ENCODE data around the gene PYM1.
A peak's percentile ranks its signal among the peaks of the same experiment; 100 is the strongest.

Gene PYM1

GRCh38 chr12:55963760-55964159, 36.1 kb upstream of the PYM1 start:
- Histone ChIP-seq H4K8ac (ENCODE audit: low read depth, low read length) (no peak overlapping the region), H2BK120ac (ENCODE audit: insufficient read depth, low read length, poor library complexity) (no peak overlapping the region), H3K36me3 (ENCODE audit: control insufficient read depth in 1 of 2, insufficient read depth in 2 of 2, low read length in 2 of 2) (peaks cover 2 to 3% of the 10 kb centered on the region in 2 experiments), H3K79me2 (ENCODE audit: control insufficient read depth, insufficient read depth, low read length, poor library complexity) (peaks cover 16% of the 10 kb centered on the region), H3K4me2 (ENCODE audit: low read length) (no peak overlapping the region), H2AFZ (ENCODE audit: insufficient read depth, low read length, poor library complexity) (no peak overlapping the region), H3K4me1 (ENCODE audit: control insufficient read depth in 1 of 2, insufficient read depth in 2 of 2, low read length in 2 of 2) (peaks cover 9 to 20% of the 10 kb centered on the region in 2 experiments), H3K27me3 (ENCODE audit: insufficient read depth, low read length) (no peaks in the 10 kb centered on the region), H3K23ac (ENCODE audit: low read length) (no peak overlapping the region), H4K12ac (ENCODE audit: low read depth, low read length) (no peak overlapping the region), H2BK12ac (ENCODE audit: low read length) (no peak overlapping the region), H3K79me1 (ENCODE audit: low read length) (peaks cover 17% of the 10 kb centered on the region), H3K9me3 (ENCODE audit: insufficient read depth, low read depth, low read length) (no peaks in the 10 kb centered on the region), H3K9ac (ENCODE audit: low read length) (no peak overlapping the region), H3K27ac (ENCODE audit: low read depth, low read length) (no peak overlapping the region), H4K91ac (ENCODE audit: low read depth, low read length) (no peak overlapping the region), H3K4ac (ENCODE audit: low read depth, low read length) (no peak overlapping the region), H3K18ac (ENCODE audit: low read length) (no peak overlapping the region), H2AK5ac (ENCODE audit: low read length) (peak overlapping the region; percentile 80), H3K4me3 (ENCODE audit: low read depth, low read length) (no peak overlapping the region), H3K14ac (ENCODE audit: low read length) (no peak overlapping the region), H2BK5ac (ENCODE audit: low read depth, low read length, poor library complexity) (no peak overlapping the region)
- DNase-seq, result no peak
- no CpG with 5 or more reads among the region's 2 CpGs for WGBS (ENCODE audit: extremely low coverage, insufficient coverage, insufficient read length)

GRCh38 chr12:55957106-55957859, 29.6 kb upstream of the PYM1 start:
- Histone ChIP-seq H3K36me3 (ENCODE audit: control insufficient read depth in 1 of 2, insufficient read depth in 2 of 2, low read length in 2 of 2) (peaks cover 11 to 17% of the 10 kb centered on the region in 2 experiments), H3K14ac (ENCODE audit: low read length) (peak overlapping the region; percentile 57), H2BK120ac (ENCODE audit: insufficient read depth, low read length, poor library complexity) (peak overlapping the region; percentile 55), H3K4me2 (ENCODE audit: low read length) (no peak overlapping the region), H4K12ac (ENCODE audit: low read depth, low read length) (no peak overlapping the region), H3K23ac (ENCODE audit: low read length) (no peak overlapping the region), H3K27ac (ENCODE audit: low read depth, low read length) (peak overlapping the region; percentile 57), H3K9ac (ENCODE audit: low read length) (no peak overlapping the region), H3K9me3 (ENCODE audit: insufficient read depth, low read depth, low read length) (no peaks in the 10 kb centered on the region), H3K4me3 (ENCODE audit: low read depth, low read length) (no peak overlapping the region), H3K27me3 (ENCODE audit: insufficient read depth, low read length) (no peaks in the 10 kb centered on the region), H3K79me2 (ENCODE audit: control insufficient read depth, insufficient read depth, low read length, poor library complexity) (peaks cover 3% of the 10 kb centered on the region), H4K91ac (ENCODE audit: low read depth, low read length) (peak overlapping the region; percentile 78), H2BK5ac (ENCODE audit: low read depth, low read length, poor library complexity) (peak overlapping the region; percentile 54), H3K18ac (ENCODE audit: low read length) (peak overlapping the region; percentile 38), H2BK12ac (ENCODE audit: low read length) (peak overlapping the region; percentile 78), H2AK5ac (ENCODE audit: low read length) (peak overlapping the region; percentile 95), H4K8ac (ENCODE audit: low read depth, low read length) (peak overlapping the region; percentile 41), H3K4me1 (ENCODE audit: control insufficient read depth in 1 of 2, insufficient read depth in 2 of 2, low read length in 2 of 2) (peaks cover 28 to 29% of the 10 kb centered on the region in 2 experiments), H3K4ac (ENCODE audit: low read depth, low read length) (peak overlapping the region; percentile 35), H2AFZ (ENCODE audit: insufficient read depth, low read length, poor library complexity) (no peak overlapping the region), H3K79me1 (ENCODE audit: low read length) (peaks cover 23% of the 10 kb centered on the region)
- WGBS (ENCODE audit: extremely low coverage, insufficient coverage, insufficient read length), result no CpG with 5 or more reads among the region's 5 CpGs
- DNase-seq, result no peak

- peak; percentile 90 to 98 for DNase-seq
- WGBS (ENCODE audit: extremely low coverage, insufficient coverage, insufficient read length), result no CpG with 5 or more reads among the region's 6 CpGs
- H3K4me1 ChIP-seq (ENCODE audit: control insufficient read depth in 1 of 2, insufficient read depth in 2 of 2, low read length in 2 of 2), result peaks cover 28 to 29% of the 10 kb centered on the region in 2 experiments
Observed at GRCh38 chr12:55955800-55956508, 28.3 kb upstream of the PYM1 start.

GRCh38 chr12:55955344-55955743, 27.6 kb upstream of the PYM1 start:
- peak overlapping the region; percentile 83 for H4K91ac ChIP-seq (ENCODE audit: low read depth, low read length)
- H3K4me2 ChIP-seq (ENCODE audit: low read length), result no peak overlapping the region
- H2BK120ac ChIP-seq (ENCODE audit: insufficient read depth, low read length, poor library complexity), result peak overlapping the region; percentile 83
- peak overlapping the region; percentile 79 for H4K8ac ChIP-seq (ENCODE audit: low read depth, low read length)
- H3K18ac ChIP-seq (ENCODE audit: low read length), result peak overlapping the region; percentile 73
- no peak overlapping the region for H3K9ac ChIP-seq (ENCODE audit: low read length)
- no peak for DNase-seq
- H3K4me3 ChIP-seq (ENCODE audit: low read depth, low read length), result no peak overlapping the region
- peak overlapping the region; percentile 74 for H2BK5ac ChIP-seq (ENCODE audit: low read depth, low read length, poor library complexity)
- no peaks in the 10 kb centered on the region for H3K27me3 ChIP-seq (ENCODE audit: insufficient read depth, low read length)
- peak overlapping the region; percentile 10 for H4K12ac ChIP-seq (ENCODE audit: low read depth, low read length)
- H3K79me2 ChIP-seq (ENCODE audit: control insufficient read depth, insufficient read depth, low read length, poor library complexity), result peaks cover 3% of the 10 kb centered on the region
- no peaks in the 10 kb centered on the region for H3K9me3 ChIP-seq (ENCODE audit: insufficient read depth, low read depth, low read length)
- WGBS (ENCODE audit: extremely low coverage, insufficient coverage, insufficient read length), result no CpG with 5 or more reads among the region's 4 CpGs
- H3K14ac ChIP-seq (ENCODE audit: low read length), result peak overlapping the region; percentile 80
- H3K36me3 ChIP-seq (ENCODE audit: control insufficient read depth in 1 of 2, insufficient read depth in 2 of 2, low read length in 2 of 2), result peaks cover 14 to 27% of the 10 kb centered on the region in 2 experiments
- peak overlapping the region; percentile 69 for H3K27ac ChIP-seq (ENCODE audit: low read depth, low read length)
- H3K4ac ChIP-seq (ENCODE audit: low read depth, low read length), result peak overlapping the region; percentile 50
- H3K79me1 ChIP-seq (ENCODE audit: low read length), result peaks cover 23% of the 10 kb centered on the region
- peak overlapping the region; percentile 74 for H2AK5ac ChIP-seq (ENCODE audit: low read length)
- H2AFZ ChIP-seq (ENCODE audit: insufficient read depth, low read length, poor library complexity), result peak overlapping the region; percentile 76
- H2BK12ac ChIP-seq (ENCODE audit: low read length), result peak overlapping the region; percentile 37
- no peak overlapping the region for H3K23ac ChIP-seq (ENCODE audit: low read length)
- H3K4me1 ChIP-seq (ENCODE audit: control insufficient read depth in 1 of 2, insufficient read depth in 2 of 2, low read length in 2 of 2), result peaks cover 28 to 29% of the 10 kb centered on the region in 2 experiments

More at GRCh38 chr12:55955800-55956508, 28.3 kb upstream of the PYM1 start:
- Histone ChIP-seq H3K4me2 (ENCODE audit: low read length) (peak overlapping the region; percentile 42), H3K27ac (ENCODE audit: low read depth, low read length) (peak overlapping the region; percentile 69), H3K79me2 (ENCODE audit: control insufficient read depth, insufficient read depth, low read length, poor library complexity) (peaks cover 3% of the 10 kb centered on the region), H4K8ac (ENCODE audit: low read depth, low read length) (peak overlapping the region; percentile 79), H2AFZ (ENCODE audit: insufficient read depth, low read length, poor library complexity) (no peak overlapping the region), H3K23ac (ENCODE audit: low read length) (no peak overlapping the region), H3K79me1 (ENCODE audit: low read length) (peaks cover 23% of the 10 kb centered on the region), H4K91ac (ENCODE audit: low read depth, low read length) (peak overlapping the region; percentile 83), H2BK12ac (ENCODE audit: low read length) (peak overlapping the region; percentile 19), H3K36me3 (ENCODE audit: control insufficient read depth in 1 of 2, insufficient read depth in 2 of 2, low read length in 2 of 2) (peaks cover 14 to 27% of the 10 kb centered on the region in 2 experiments), H3K14ac (ENCODE audit: low read length) (peak overlapping the region; percentile 48), H3K4me3 (ENCODE audit: low read depth, low read length) (no peak overlapping the region), H3K9ac (ENCODE audit: low read length) (no peak overlapping the region), H4K12ac (ENCODE audit: low read depth, low read length) (no peak overlapping the region), H3K4ac (ENCODE audit: low read depth, low read length) (no peak overlapping the region), H2BK5ac (ENCODE audit: low read depth, low read length, poor library complexity) (peak overlapping the region; percentile 74), H3K18ac (ENCODE audit: low read length) (peak overlapping the region; percentile 36), H3K9me3 (ENCODE audit: insufficient read depth, low read depth, low read length) (no peaks in the 10 kb centered on the region), H3K27me3 (ENCODE audit: insufficient read depth, low read length) (no peaks in the 10 kb centered on the region), H2BK120ac (ENCODE audit: insufficient read depth, low read length, poor library complexity) (peak overlapping the region; percentile 83), H2AK5ac (ENCODE audit: low read length) (no peak overlapping the region)
